DOHH2 (cell line): ENCODE measurements around the gene PGF.

Source experiments
- H3F3A ChIP-seq: fragments of 200-600 bp; sonication (generic), shearing (Covaris generic); 2 replicates; pipeline ENCODE4 v1.6.0; 2016; ENCODE audit warnings: antibody characterized with exemption, mild to moderate bottlenecking; ENCODE audit not compliant: control insufficient read depth, insufficient read depth
- H3K27ac ChIP-seq: fragments of 200-600 bp; sonication (generic); 2 replicates; pipeline ENCODE4 v1.5.1; 2014; ENCODE audit warnings: low read depth, mild to moderate bottlenecking, low read length, moderate library complexity
- H3K27me3 ChIP-seq: fragments of 200-600 bp; sonication (generic); 2 replicates; pipeline ENCODE4 v1.6.1; 2014; ENCODE audit warnings: mild to moderate bottlenecking, low read length, mixed read lengths; ENCODE audit not compliant: control insufficient read depth
- H3K36me3 ChIP-seq: fragments of 200-600 bp; sonication (generic); 2 replicates; pipeline ENCODE4 v1.6.1; 2014; ENCODE audit warnings: mild to moderate bottlenecking, low read length, moderate library complexity, mixed read lengths; ENCODE audit not compliant: control insufficient read depth
- H3K4me1 ChIP-seq: fragments of 200-600 bp; sonication (generic); 2 replicates; pipeline ENCODE4 v1.6.1; 2014; ENCODE audit warnings: mild to moderate bottlenecking, low read length, mixed read lengths; ENCODE audit not compliant: control insufficient read depth
- H3K4me2 ChIP-seq: fragments of 200-600 bp; sonication (generic); 2 replicates; pipeline ENCODE4 v1.6.0; 2014; ENCODE audit warnings: mild to moderate bottlenecking, low read length, moderate library complexity
- H3K4me3 ChIP-seq: fragments of 200-600 bp; sonication (generic); 2 replicates; pipeline ENCODE4 v1.5.1; 2014; ENCODE audit warnings: mild to moderate bottlenecking, low read length, mixed read lengths
- H3K79me2 ChIP-seq: fragments of 200-600 bp; sonication (generic); 2 replicates; pipeline ENCODE4 v1.6.1; 2014; ENCODE audit warnings: mild to moderate bottlenecking, low read length, mixed read lengths; ENCODE audit not compliant: control insufficient read depth
- H3K9me2 ChIP-seq: fragments of 200-600 bp; sonication (generic); replicated peaks from 2 replicates; pipeline ENCODE4 v1.6.1; 2014; ENCODE audit warnings: mild to moderate bottlenecking, low read length, mixed read lengths; ENCODE audit not compliant: control insufficient read depth
- H3K9me3 ChIP-seq: fragments of 200-600 bp; sonication (generic); 2 replicates; pipeline ENCODE4 v1.6.1; 2014; ENCODE audit warnings: antibody characterized with exemption, low read length, mixed read lengths; ENCODE audit not compliant: control insufficient read depth, insufficient read depth
- H4K20me1 ChIP-seq: fragments of 200-600 bp; sonication (generic); 2 replicates; pipeline ENCODE4 v1.6.0; 2014; ENCODE audit warnings: low read depth, mild to moderate bottlenecking, antibody characterized with exemption, low read length, moderate library complexity; ENCODE audit not compliant: control insufficient read depth, insufficient read depth
- CTCF ChIP-seq: fragments of 200-600 bp; sonication (generic); IDR thresholded peaks from one replicate; pipeline ENCODE4 v1.5.1; 2014; ENCODE audit warnings: antibody characterized with exemption, mild to moderate bottlenecking, low read depth, low read length; ENCODE audit not compliant: poor library complexity, severe bottlenecking
- EZH2phosphoT487 ChIP-seq: fragments of 200-600 bp; sonication (generic); IDR thresholded peaks from 2 replicates; pipeline ENCODE4 v1.6.1; 2017; ENCODE audit warnings: borderline replicate concordance, mild to moderate bottlenecking, antibody characterized with exemption, low read length, moderate library complexity, mixed read lengths

The PGF gene

DNA sequence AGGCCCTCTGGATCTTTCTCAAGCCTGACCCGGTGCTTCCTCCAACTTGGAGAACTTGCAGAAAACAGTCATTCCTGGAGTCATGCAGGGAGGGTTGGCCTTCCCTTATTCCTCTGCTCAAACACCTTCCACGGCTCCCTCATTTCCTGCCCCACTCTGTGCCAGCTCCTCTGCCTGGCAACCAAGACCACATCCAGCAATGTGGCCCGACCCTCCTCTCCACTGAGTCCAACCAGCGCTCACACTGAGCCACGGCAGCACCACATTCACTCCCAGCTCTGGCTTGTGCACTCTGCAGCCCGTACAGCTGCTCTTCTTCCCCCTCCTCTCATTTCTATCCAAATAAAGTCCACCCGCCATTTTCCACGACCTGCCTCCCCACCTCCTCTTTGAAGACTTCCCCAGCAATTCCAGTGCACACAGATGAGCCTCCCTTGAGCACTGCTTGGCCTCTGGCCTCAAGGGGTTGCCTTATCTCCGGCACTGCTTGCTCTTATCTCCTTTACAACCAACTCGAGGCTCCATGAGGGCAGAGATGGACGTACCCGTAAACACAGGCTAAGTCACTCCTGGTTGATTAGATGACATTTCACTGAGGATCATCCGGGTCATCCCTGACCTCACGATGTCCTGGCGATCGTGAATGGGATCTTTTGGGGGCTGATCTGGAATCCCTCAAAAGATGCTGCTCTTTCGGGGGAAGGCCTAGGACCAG lies 5.4 kb downstream of the PGF start:
- no peak overlapping the region for H3K4me2 ChIP-seq
- no peaks in the 10 kb centered on the region for H3K9me2 ChIP-seq
- no peaks in the 10 kb centered on the region for H3F3A ChIP-seq
- peaks cover 3% of the 10 kb centered on the region for H3K27me3 ChIP-seq
- H4K20me1 ChIP-seq, result no peaks in the 10 kb centered on the region
- H3K27ac ChIP-seq, result no peak overlapping the region
- H3K4me1 ChIP-seq, result peaks cover 15% of the 10 kb centered on the region
- no peaks in the 10 kb centered on the region for H3K9me3 ChIP-seq
- H3K79me2 ChIP-seq, result no peaks in the 10 kb centered on the region
- TF ChIP-seq EZH2phosphoT487 (no peak), CTCF (no peak)
- H3K4me3 ChIP-seq, result no peak overlapping the region
- H3K36me3 ChIP-seq, result no peaks in the 10 kb centered on the region

GRCh38 chr14:74949191-74949601 lies 6.2 kb downstream of the PGF start:
- H3K9me2 ChIP-seq, result no peaks in the 10 kb centered on the region
- H3K27me3 ChIP-seq, result no peaks in the 10 kb centered on the region
- H3K4me1 ChIP-seq, result peaks cover 13% of the 10 kb centered on the region
- TF ChIP-seq EZH2phosphoT487 (no peak), CTCF (no peak)
- H4K20me1 ChIP-seq, result no peaks in the 10 kb centered on the region
- H3K4me3 ChIP-seq, result no peak overlapping the region
- H3K4me2 ChIP-seq, result no peak overlapping the region
- H3F3A ChIP-seq, result no peaks in the 10 kb centered on the region
- no peaks in the 10 kb centered on the region for H3K79me2 ChIP-seq
- H3K27ac ChIP-seq, result no peak overlapping the region
- H3K9me3 ChIP-seq, result no peaks in the 10 kb centered on the region
- no peaks in the 10 kb centered on the region for H3K36me3 ChIP-seq

DNA sequence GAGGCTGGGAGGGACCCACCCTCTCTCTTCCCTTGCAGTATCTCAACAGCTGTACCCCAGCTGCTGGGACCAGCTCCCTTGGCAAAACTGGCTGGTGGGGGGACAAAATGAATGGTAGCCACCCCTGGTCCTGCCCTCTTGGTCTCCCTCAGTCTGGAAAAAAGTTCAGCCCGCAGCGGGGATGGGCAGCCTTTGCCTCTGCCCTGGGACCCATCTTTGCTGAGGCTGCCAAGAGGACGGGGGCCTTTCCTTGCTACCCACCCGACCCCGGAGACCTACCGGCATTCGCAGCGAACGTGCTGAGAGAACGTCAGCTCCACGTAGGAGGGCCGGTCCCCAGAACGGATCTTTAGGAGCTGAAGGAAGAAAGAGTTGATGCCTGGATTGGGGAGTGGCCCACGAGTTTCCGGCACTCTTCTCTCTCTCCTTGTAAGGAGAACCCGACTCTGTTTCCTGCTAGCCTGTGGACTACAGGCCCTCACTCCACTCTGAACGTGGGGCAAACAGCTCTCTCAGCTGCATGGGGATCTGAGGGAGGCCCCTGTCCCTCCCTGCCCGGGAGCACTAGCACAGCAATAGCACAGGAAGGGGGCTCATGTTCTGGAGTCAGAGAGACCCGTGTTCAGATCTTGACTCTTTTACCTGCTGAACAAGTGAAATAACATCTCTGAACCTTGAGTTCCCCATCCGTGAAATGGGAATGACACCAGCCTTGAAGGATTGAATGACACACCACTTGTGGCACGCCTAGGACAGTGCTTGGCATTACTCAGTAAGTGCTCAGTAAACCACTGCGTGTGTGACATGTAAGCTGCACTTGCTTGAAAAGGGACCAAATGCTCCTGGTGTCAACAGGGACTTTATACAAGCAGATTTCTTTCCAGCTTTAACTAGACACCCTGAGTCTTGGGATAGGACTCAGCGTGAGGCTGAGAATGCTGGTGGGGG lies 6.9 kb downstream of the PGF start:
- Histone ChIP-seq H3K79me2 (no peaks in the 10 kb centered on the region), H4K20me1 (no peaks in the 10 kb centered on the region), H3K27ac (no peak overlapping the region), H3K9me2 (no peaks in the 10 kb centered on the region), H3F3A (peaks cover 3% of the 10 kb centered on the region; the same call in 1 of the 2 replicates), H3K4me2 (no peak overlapping the region), H3K4me3 (no peak overlapping the region), H3K27me3 (no peaks in the 10 kb centered on the region), H3K9me3 (no peaks in the 10 kb centered on the region), H3K36me3 (no peaks in the 10 kb centered on the region), H3K4me1 (peaks cover 16% of the 10 kb centered on the region)
- no peak for TF ChIP-seq EZH2phosphoT487
- no peak for TF ChIP-seq CTCF
